K562 (cell line): ENCODE measurements around the gene HAGHL. TPM values are rescaled to one million over a fixed set of nuclear protein-coding genes. Genes with fewer than 3 reads are reported as not detected.

ENCODE experiments used
- ILK ChIP-seq: fragments of 450-650 bp; IDR thresholded peaks from 2 replicates; pipeline ENCODE4 v1.6.1; 2016; ENCODE audit warnings: missing genetic modification characterization, low read depth, mild to moderate bottlenecking, missing compliant biosample characterization, moderate library complexity, borderline replicate concordance
- MTF1 ChIP-seq: fragments of 250-450 bp; sonication (Bioruptor Pico); IDR thresholded peaks from 2 replicates; pipeline ENCODE4 v1.9.0; 2021; ENCODE audit warnings: moderate library complexity, mild to moderate bottlenecking, inconsistent platforms, borderline replicate concordance
- NR2C1 ChIP-seq, 2 experiments: fragments of 450-650 bp; IDR thresholded peaks; 2 replicates each; pipeline ENCODE4 v1.6.1; 2017; ENCODE audit warnings: mild to moderate bottlenecking in 2 of 2, antibody characterized with exemption in 1 of 2, inconsistent platforms in 1 of 2, missing compliant biosample characterization in 1 of 2, missing genetic modification characterization in 1 of 2
- NUFIP1 ChIP-seq: fragments of 450-650 bp; IDR thresholded peaks from 2 replicates; pipeline ENCODE4 v1.6.1; 2018; ENCODE audit not compliant: partially characterized antibody
- SETDB1 ChIP-seq: IDR thresholded peaks from one replicate; pipeline ENCODE4 v1.6.1; 2012; ENCODE audit warnings: low read length, control low read depth, inconsistent platforms
- SOX6 ChIP-seq: fragments of 450-650 bp; IDR thresholded peaks from 2 replicates; pipeline ENCODE4 v1.6.1; 2014; ENCODE audit warnings: mild to moderate bottlenecking
- ZBTB7A ChIP-seq: IDR thresholded peaks from 2 replicates; pipeline ENCODE4 v1.6.1; 2011; ENCODE audit warnings: low read depth, mild to moderate bottlenecking, low read length, moderate library complexity, borderline replicate concordance; ENCODE audit not compliant: control insufficient read depth
- ZC3H4 ChIP-seq: sonication (generic); formaldehyde crosslinking; IDR thresholded peaks from 2 replicates; pipeline ENCODE4 v1.9.0; 2021; ENCODE audit warnings: missing genetic modification reagents, borderline replicate concordance
- polyA plus RNA-seq, 8 experiments: library from polyadenylated mRNA; depleted of rRNA in 4 of 8; stranded (reverse) in 5 of 8; unstranded in 3 of 8; fragments of >200 nt; fragmentation: Nextera tagmentation in 2 of 8; fragmentation: Illumina TruSeq in 1 of 8; extraction: Ambion mirVana in 2 of 8; extraction: Trizol in 1 of 8; gene quantifications; 2 replicates each; pipeline versions ENCODE4 v1.2.1 to v1.2.3, GENCODE V29; 2011 to 2014; ENCODE audit warnings: inconsistent platforms in 1 of 8, missing spikeins in 1 of 8
- total RNA-seq, 7 experiments: library from RNA; depleted of rRNA in 6 of 7; stranded (reverse); fragments of >200 nt in 6 of 7; fragmentation: Illumina TruSeq in 2 of 7; extraction: Trizol in 2 of 7; gene quantifications; 2 replicates each; pipeline versions ENCODE4 v1.2.1 to v1.2.3, GENCODE V29; 2011 to 2021; ENCODE audit warnings: low replicate concordance in 1 of 7
- TF ChIP-seq, protein P1 (sequence below): sonication (generic); formaldehyde crosslinking; IDR thresholded peaks from 2 replicates; pipeline ENCODE4 v1.4.0; 2020; ENCODE audit warnings: mild to moderate bottlenecking, missing genetic modification reagents
- TF ChIP-seq, protein P2 (sequence below): sonication (generic); formaldehyde crosslinking; IDR thresholded peaks from 2 replicates; pipeline ENCODE4 v1.8.0; 2022; ENCODE audit warnings: mild to moderate bottlenecking, missing genetic modification reagents, borderline replicate concordance
- TF ChIP-seq, protein P3 (sequence below), 3 experiments: IDR thresholded peaks in 2 of 3; conservative IDR thresholded peaks in 1 of 3; 2 replicates each; pipeline ENCODE4 v1.5.1; 2011 to 2012; ENCODE audit warnings: low read length in 3 of 3, mild to moderate bottlenecking in 3 of 3, control low read depth in 2 of 3, improper control_type of control experiment in 1 of 3, inconsistent platforms in 1 of 3, low read depth in 1 of 3, mixed read lengths in 1 of 3, moderate library complexity in 1 of 3; ENCODE audit not compliant: insufficient read depth in 2 of 3
- TF ChIP-seq, protein P4 (sequence below): fragments of 450-650 bp; IDR thresholded peaks from 2 replicates; pipeline ENCODE4 v1.6.1; 2016; ENCODE audit warnings: missing biosample characterization, missing genetic modification characterization
- TF ChIP-seq, protein P5 (sequence below): fragments of 250-450 bp; sonication (Bioruptor Pico); IDR thresholded peaks from 2 replicates; pipeline ENCODE4 v1.9.0; 2021; ENCODE audit warnings: mild to moderate bottlenecking, inconsistent platforms
- TF ChIP-seq, protein P6 (sequence below): fragments of 250-450 bp; sonication (Bioruptor Pico); IDR thresholded peaks from 2 replicates; pipeline ENCODE4 v1.4.0; 2020; ENCODE audit warnings: borderline replicate concordance

Gene HAGHL
- total and polyA plus RNA-seq, 9 of the 15 experiments (the other 6 are each of a cell fraction or from before 2014, with no cell fraction given), result 0.31 to 83.4 (median 20.7) TPM

DNA sequence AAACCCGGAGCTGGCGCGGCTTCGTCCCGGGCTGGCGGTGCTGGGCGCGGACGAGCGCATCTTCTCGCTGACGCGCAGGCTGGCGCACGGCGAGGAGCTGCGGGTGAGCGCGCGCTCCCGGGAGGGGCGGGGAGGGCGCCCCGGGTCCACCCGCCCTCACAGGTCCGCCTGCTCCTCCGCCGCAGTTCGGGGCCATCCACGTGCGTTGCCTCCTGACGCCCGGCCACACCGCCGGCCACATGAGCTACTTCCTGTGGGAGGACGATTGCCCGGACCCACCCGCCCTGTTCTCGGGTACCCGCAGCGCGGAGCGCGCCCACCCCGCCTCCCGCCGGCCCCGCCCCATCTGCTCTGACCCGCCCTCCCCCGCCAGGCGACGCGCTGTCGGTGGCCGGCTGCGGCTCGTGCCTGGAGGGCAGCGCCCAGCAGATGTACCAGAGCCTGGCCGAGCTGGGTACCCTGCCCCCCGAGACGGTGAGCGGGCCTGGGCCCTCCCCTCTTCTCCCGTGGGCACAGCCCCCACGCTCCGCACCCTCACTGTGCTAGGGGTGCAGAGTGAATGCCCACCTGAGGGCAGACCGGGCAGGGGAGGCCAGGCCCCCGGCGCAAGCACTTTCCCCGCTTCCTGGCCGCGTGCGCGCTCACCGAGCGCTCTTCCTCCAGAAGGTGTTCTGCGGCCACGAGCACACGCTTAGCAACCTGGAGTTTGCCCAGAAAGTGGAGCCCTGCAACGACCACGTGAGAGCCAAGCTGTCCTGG, 1.4 kb downstream of the HAGHL start (continued):
- TF ChIP-seq, protein P1, sequence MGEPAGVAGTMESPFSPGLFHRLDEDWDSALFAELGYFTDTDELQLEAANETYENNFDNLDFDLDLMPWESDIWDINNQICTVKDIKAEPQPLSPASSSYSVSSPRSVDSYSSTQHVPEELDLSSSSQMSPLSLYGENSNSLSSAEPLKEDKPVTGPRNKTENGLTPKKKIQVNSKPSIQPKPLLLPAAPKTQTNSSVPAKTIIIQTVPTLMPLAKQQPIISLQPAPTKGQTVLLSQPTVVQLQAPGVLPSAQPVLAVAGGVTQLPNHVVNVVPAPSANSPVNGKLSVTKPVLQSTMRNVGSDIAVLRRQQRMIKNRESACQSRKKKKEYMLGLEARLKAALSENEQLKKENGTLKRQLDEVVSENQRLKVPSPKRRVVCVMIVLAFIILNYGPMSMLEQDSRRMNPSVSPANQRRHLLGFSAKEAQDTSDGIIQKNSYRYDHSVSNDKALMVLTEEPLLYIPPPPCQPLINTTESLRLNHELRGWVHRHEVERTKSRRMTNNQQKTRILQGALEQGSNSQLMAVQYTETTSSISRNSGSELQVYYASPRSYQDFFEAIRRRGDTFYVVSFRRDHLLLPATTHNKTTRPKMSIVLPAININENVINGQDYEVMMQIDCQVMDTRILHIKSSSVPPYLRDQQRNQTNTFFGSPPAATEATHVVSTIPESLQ (CRISPR knock-in tag), result no peak
- TF ChIP-seq, protein P2, sequence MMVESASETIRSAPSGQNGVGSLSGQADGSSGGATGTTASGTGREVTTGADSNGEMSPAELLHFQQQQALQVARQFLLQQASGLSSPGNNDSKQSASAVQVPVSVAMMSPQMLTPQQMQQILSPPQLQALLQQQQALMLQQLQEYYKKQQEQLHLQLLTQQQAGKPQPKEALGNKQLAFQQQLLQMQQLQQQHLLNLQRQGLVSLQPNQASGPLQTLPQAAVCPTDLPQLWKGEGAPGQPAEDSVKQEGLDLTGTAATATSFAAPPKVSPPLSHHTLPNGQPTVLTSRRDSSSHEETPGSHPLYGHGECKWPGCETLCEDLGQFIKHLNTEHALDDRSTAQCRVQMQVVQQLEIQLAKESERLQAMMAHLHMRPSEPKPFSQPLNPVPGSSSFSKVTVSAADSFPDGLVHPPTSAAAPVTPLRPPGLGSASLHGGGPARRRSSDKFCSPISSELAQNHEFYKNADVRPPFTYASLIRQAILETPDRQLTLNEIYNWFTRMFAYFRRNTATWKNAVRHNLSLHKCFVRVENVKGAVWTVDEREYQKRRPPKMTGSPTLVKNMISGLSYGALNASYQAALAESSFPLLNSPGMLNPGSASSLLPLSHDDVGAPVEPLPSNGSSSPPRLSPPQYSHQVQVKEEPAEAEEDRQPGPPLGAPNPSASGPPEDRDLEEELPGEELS (CRISPR knock-in tag), result no peak; the same call in 1 of the 2 replicates
- TF ChIP-seq SOX6, result no peak
- TF ChIP-seq, protein P3, sequence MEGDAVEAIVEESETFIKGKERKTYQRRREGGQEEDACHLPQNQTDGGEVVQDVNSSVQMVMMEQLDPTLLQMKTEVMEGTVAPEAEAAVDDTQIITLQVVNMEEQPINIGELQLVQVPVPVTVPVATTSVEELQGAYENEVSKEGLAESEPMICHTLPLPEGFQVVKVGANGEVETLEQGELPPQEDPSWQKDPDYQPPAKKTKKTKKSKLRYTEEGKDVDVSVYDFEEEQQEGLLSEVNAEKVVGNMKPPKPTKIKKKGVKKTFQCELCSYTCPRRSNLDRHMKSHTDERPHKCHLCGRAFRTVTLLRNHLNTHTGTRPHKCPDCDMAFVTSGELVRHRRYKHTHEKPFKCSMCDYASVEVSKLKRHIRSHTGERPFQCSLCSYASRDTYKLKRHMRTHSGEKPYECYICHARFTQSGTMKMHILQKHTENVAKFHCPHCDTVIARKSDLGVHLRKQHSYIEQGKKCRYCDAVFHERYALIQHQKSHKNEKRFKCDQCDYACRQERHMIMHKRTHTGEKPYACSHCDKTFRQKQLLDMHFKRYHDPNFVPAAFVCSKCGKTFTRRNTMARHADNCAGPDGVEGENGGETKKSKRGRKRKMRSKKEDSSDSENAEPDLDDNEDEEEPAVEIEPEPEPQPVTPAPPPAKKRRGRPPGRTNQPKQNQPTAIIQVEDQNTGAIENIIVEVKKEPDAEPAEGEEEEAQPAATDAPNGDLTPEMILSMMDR (IDR thresholded peaks at IDR 0.05 in 2 of 3, conservative IDR thresholded peaks at IDR 0.05 in 1 of 3; ENCODE audit: insufficient read depth in 2 of 3, low read depth in 1 of 3, low read length in 3 of 3), result no peak
- TF ChIP-seq SETDB1, result no peak
- TF ChIP-seq ZBTB7A, result peak; percentile 54; the same call in 1 of the 2 replicates
- TF ChIP-seq MTF1, result no peak
- TF ChIP-seq, protein P4, sequence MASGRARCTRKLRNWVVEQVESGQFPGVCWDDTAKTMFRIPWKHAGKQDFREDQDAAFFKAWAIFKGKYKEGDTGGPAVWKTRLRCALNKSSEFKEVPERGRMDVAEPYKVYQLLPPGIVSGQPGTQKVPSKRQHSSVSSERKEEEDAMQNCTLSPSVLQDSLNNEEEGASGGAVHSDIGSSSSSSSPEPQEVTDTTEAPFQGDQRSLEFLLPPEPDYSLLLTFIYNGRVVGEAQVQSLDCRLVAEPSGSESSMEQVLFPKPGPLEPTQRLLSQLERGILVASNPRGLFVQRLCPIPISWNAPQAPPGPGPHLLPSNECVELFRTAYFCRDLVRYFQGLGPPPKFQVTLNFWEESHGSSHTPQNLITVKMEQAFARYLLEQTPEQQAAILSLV (tag), result no peak
- TF ChIP-seq, protein P5, sequence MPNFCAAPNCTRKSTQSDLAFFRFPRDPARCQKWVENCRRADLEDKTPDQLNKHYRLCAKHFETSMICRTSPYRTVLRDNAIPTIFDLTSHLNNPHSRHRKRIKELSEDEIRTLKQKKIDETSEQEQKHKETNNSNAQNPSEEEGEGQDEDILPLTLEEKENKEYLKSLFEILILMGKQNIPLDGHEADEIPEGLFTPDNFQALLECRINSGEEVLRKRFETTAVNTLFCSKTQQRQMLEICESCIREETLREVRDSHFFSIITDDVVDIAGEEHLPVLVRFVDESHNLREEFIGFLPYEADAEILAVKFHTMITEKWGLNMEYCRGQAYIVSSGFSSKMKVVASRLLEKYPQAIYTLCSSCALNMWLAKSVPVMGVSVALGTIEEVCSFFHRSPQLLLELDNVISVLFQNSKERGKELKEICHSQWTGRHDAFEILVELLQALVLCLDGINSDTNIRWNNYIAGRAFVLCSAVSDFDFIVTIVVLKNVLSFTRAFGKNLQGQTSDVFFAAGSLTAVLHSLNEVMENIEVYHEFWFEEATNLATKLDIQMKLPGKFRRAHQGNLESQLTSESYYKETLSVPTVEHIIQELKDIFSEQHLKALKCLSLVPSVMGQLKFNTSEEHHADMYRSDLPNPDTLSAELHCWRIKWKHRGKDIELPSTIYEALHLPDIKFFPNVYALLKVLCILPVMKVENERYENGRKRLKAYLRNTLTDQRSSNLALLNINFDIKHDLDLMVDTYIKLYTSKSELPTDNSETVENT (CRISPR knock-in tag), result 0 out of 2 replicates have a peak, but pooled peaks have one; percentile 27
- no peak for TF ChIP-seq ILK (tag)
- no peak for TF ChIP-seq NUFIP1
- TF ChIP-seq NR2C1 (IDR thresholded peaks at IDR 0.05), result no peak
- no peak for TF ChIP-seq NR2C1 (tag; IDR thresholded peaks at IDR 0.05)
- TF ChIP-seq ZC3H4, result 0 out of 2 replicates have a peak, but pooled peaks have one; percentile 22
- TF ChIP-seq, protein P6, sequence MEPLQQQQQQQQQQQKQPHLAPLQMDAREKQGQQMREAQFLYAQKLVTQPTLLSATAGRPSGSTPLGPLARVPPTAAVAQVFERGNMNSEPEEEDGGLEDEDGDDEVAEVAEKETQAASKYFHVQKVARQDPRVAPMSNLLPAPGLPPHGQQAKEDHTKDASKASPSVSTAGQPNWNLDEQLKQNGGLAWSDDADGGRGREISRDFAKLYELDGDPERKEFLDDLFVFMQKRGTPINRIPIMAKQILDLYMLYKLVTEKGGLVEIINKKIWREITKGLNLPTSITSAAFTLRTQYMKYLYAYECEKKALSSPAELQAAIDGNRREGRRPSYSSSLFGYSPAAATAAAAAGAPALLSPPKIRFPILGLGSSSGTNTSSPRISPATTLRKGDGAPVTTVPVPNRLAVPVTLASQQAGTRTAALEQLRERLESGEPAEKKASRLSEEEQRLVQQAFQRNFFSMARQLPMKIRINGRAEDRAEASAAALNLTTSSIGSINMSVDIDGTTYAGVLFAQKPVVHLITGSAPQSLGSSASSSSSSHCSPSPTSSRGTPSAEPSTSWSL (CRISPR knock-in tag), result no peak
